ENCODE results near the gene FLCN. TPM values are rescaled to one million over a fixed set of nuclear protein-coding genes. Genes with fewer than 3 reads are reported as not detected.

FLCN gene
- total and polyA plus RNA-seq, 2 of the 13 experiments (the other 11 are each of a cell fraction or from before 2014, with no cell fraction given): 16.6 to 24.9 TPM

- peak; percentile 59 for TF ChIP-seq DBP (CRISPR knock-in tag; IDR thresholded peaks at IDR 0.05; ENCODE audit: not compliant biosample characterization)
- peak; percentile 65; the same call in 1 of the 2 replicates for TF ChIP-seq ZFP82 (CRISPR knock-in tag; IDR thresholded peaks at IDR 0.05; ENCODE audit: borderline replicate concordance)
- peak; percentile 81 for TF ChIP-seq RBM39 (IDR thresholded peaks at IDR 0.05; ENCODE audit: low read depth, low read length, poor library complexity, severe bottlenecking)
- peak; percentile 84 for TF ChIP-seq CREM (IDR thresholded peaks at IDR 0.05)
- TF ChIP-seq CREM (CRISPR knock-in tag; IDR thresholded peaks at IDR 0.05): peak; percentile 15; the same call in 1 of the 2 replicates
- peak; percentile 63; the same call in 1 of the 2 replicates for TF ChIP-seq ZNF263 (CRISPR knock-in tag; IDR thresholded peaks at IDR 0.05)
- TF ChIP-seq, protein P1, sequence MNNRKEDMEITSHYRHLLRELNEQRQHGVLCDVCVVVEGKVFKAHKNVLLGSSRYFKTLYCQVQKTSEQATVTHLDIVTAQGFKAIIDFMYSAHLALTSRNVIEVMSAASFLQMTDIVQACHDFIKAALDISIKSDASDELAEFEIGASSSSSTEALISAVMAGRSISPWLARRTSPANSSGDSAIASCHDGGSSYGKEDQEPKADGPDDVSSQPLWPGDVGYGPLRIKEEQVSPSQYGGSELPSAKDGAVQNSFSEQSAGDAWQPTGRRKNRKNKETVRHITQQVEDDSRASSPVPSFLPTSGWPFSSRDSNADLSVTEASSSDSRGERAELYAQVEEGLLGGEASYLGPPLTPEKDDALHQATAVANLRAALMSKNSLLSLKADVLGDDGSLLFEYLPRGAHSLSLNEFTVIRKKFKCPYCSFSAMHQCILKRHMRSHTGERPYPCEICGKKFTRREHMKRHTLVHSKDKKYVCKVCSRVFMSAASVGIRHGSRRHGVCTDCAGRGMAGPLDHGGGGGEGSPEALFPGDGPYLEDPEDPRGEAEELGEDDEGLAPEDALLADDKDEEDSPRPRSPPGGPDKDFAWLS (CRISPR knock-in tag; IDR thresholded peaks at IDR 0.05; ENCODE audit: borderline replicate concordance): no peak
- peak; percentile 26; the same call in 1 of the 2 replicates for TF ChIP-seq MIXL1 (CRISPR knock-in tag; IDR thresholded peaks at IDR 0.05)
- TF ChIP-seq E2F5 (CRISPR knock-in tag; conservative IDR thresholded peaks at IDR 0.05): peak; percentile 83
- TF ChIP-seq, protein P2, sequence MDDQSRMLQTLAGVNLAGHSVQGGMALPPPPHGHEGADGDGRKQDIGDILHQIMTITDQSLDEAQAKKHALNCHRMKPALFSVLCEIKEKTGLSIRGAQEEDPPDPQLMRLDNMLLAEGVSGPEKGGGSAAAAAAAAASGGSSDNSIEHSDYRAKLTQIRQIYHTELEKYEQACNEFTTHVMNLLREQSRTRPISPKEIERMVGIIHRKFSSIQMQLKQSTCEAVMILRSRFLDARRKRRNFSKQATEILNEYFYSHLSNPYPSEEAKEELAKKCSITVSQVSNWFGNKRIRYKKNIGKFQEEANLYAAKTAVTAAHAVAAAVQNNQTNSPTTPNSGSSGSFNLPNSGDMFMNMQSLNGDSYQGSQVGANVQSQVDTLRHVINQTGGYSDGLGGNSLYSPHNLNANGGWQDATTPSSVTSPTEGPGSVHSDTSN (CRISPR knock-in tag; IDR thresholded peaks at IDR 0.05; ENCODE audit: borderline replicate concordance): 0 out of 2 replicates have a peak, but pooled peaks have one; percentile 19
- TF ChIP-seq MED8 (CRISPR knock-in tag; IDR thresholded peaks at IDR 0.05; ENCODE audit: insufficient replicate concordance): peak; percentile 37
- peak; percentile 92 for TF ChIP-seq KAT7 (CRISPR knock-in tag; IDR thresholded peaks at IDR 0.05; ENCODE audit: borderline replicate concordance)
- TF ChIP-seq KAT8 (CRISPR knock-in tag; IDR thresholded peaks at IDR 0.05): peak; percentile 85
- TF ChIP-seq ZFP37 (CRISPR knock-in tag; IDR thresholded peaks at IDR 0.05; ENCODE audit: borderline replicate concordance): peak; percentile 46; the same call in 1 of the 2 replicates
- 0 out of 2 replicates have a peak, but pooled peaks have one; percentile 62 for TF ChIP-seq ZNF431 (CRISPR knock-in tag; IDR thresholded peaks at IDR 0.05; ENCODE audit: borderline replicate concordance, low read depth)
- TF ChIP-seq SNAI1 (CRISPR knock-in tag; IDR thresholded peaks at IDR 0.05; ENCODE audit: borderline replicate concordance): peak; percentile 89
- no peak for TF ChIP-seq SP1 (IDR thresholded peaks at IDR 0.05)
- TF ChIP-seq SP1 (CRISPR knock-in tag; IDR thresholded peaks at IDR 0.05): peak; percentile 45
- TF ChIP-seq ATF1 (CRISPR knock-in tag; IDR thresholded peaks at IDR 0.05): peak; percentile 83
Observed at GRCh38 chr17:17280613-17281549, 43.9 kb upstream of the FLCN start, which contains the start of gene COPS3 (continued).
